Inferior parietal cortex (tissue), 1 donor: ENCODE measurements around the gene IL4R.
"Not testable (repeated sequence)": the region's sequence is repeated elsewhere in the genome, so short reads cannot be mapped to it uniquely, and the experiment has no call there.

Experiments used
- DNase-seq: peaks from one replicate; pipeline ENCODE4 v3.0.0-alpha.2; 2016; ENCODE audit errors: extremely low spot score

IL4R gene

DNA sequence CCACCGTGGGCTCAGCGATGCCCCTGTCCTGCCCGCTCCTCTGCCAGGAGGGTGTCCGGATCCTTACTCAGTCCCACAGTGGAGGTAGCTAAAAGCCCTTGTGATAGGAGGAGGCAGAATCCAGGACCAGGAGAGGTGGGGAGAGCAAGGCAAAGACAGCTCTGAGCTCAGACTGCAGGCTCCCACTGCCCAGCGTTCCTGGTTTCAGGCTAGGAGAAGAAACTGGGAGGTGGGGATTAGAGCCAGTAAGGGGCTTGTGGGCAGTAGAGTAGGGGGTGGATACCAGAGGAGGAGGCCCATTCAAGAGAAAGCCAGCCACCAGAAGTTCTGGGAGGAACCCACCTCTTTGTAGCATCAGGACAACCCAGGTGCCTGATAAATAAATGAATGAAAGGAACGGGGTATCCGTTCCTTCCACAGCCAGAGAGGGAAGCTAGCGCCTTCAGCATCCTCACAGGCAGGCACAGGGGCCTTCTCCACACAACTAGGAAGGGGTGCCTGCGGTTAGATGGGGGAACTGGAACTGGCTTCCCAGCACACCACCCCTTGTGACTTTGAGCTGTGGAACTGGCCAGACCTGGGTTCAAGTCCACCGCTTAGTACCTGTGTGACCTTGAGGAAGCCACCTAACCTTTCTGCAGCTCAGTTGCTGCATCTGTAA lies 90.5 kb downstream of the IL4R start:
- DNase-seq, result no peak

GRCh38 chr16:27405546-27406451 lies 92.0 kb downstream of the IL4R start:
- no peak for DNase-seq

DNA sequence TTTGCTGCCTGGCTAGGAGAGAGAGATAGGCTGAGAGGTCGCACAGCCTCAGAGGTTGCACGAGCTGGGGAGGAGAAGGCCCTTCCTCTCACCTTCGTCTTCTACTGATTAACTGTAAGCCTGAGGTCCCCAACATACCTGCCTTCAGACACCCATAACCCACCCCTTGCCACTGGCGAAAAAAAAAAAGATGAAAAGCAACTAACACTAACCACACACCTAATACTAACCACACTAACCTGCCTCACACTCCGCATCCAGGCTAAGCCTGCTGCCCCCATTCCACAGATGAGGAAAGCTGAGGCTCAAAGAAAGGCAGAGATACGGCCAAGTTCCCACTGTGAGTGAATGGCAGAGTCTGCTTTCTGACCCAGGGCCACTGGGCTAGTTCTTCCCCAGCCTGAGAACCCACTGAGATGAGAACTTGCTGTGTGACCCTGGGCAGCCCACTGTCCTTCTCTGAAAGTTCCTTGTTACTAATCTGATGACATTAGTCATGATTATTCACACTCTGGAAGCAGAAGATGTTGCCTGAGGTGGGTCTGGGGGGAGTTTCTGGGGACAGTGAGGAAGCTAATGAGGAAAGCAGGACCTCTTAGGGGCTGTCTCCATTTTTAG lies 92.8 kb downstream of the IL4R start:
- no peak for DNase-seq

GRCh38 chr16:27407133-27407532 lies 93.4 kb downstream of the IL4R start:
- no peak for DNase-seq

GRCh38 chr16:27408012-27408601 lies 94.3 kb downstream of the IL4R start:
- DNase-seq, result no peak

DNA sequence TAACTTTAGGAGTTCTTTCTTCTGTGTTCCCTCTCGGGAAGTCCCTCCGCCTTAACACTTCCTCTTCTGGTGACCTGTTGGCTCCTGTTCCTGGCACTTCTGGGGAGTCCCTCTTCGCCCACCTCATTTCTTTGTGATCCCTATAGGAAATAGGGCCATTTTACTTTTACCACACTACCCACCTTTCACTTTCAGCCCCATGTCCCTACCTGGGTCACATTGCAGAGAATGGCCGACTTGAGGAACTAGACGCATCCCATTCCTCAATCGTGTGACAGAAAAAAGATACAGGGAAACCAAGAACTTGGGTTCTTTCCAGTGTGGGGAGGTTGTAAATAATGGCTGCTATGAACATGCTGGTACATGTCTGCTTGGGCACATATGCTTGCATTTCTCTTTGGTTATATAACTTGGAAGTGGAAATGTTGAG lies 94.8 kb downstream of the IL4R start:
- DNase-seq, result no peak

- DNase-seq, result not testable (repeated sequence)
Measured at GRCh38 chr16:27409958-27410357, 96.2 kb downstream of the IL4R start.

- no peak for DNase-seq
Measured at GRCh38 chr16:27410761-27411160, 97.0 kb downstream of the IL4R start.

DNA sequence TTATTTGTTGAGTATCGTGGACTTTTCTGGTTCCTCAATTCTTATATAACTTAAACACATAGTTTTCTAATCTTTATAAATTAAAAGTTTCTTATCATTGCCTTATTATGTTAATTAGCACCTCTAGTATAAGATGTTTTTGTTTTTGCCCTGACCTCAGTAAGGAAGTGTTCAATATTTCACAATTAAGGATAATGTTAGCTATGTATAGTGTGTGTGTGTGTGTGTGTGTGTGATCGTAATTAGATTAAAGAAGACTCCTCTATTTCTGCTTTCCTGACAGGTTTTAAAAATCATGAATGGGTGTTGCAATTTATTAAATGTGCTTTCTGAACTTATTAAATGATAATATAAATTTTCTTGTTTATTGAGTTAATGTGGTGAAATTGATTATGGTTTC lies 100.2 kb downstream of the IL4R start:
- DNase-seq, result no peak
